ENCODE measurements around the gene RMI2. TPM values are rescaled to one million over a fixed set of nuclear protein-coding genes. Genes with fewer than 3 reads are reported as not detected.
A peak's percentile ranks its signal among the peaks of the same experiment; 100 is the strongest.

RMI2 gene
- total RNA-seq, 1 experiment from 2014 or later = 45.2 TPM

DNA sequence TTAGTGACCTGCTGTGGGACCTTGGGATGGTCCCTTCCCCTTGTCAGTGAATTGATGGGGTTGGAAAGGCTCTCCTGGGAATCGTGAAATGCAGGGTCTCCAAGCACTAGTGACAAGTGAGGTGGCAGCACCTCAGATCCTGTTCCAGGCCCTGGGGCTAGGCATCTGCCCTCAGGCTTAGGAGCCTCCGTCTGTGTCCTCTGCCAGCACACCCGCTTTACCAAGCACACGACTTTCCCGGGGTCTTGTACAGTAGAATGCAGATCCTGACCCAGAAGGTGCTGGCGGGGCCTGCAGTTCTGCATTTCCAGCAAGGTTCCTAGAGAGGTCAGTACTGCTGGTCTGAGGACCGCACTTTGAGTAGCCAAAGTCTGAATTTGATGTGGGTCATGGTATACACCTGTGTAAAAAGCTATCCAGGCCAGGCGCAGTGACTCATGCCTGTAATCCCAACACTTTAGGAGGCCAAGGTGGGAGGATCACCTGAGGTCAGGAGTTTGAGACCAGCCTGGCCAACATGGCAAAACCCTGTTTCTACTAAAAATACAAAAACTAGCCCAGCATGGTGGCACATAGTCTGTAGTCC, 30.9 kb upstream of the RMI2 start:
- DNase-seq = no peak
- Histone ChIP-seq H3K4me2 (ENCODE audit: low read depth, low read length, poor library complexity, severe bottlenecking) (no peak overlapping the region), H4K20me1 (ENCODE audit: insufficient read depth, low read depth, low read length) (no peaks in the 10 kb centered on the region), H3K9ac (ENCODE audit: low read length) (no peak overlapping the region), H3K36me3 (ENCODE audit: insufficient read depth, low read length) (no peaks in the 10 kb centered on the region), H3K27me3 (ENCODE audit: low read length) (peaks cover 2% of the 10 kb centered on the region; the same call in 1 of the 2 replicates), H3K4me1 (ENCODE audit: low read length) (peaks cover 16% of the 10 kb centered on the region), H3K9me3 (ENCODE audit: low read length) (no peaks in the 10 kb centered on the region), H3K4me3 (ENCODE audit: low read length) (no peak overlapping the region), H2AFZ (ENCODE audit: low read length) (no peak overlapping the region), H3K79me2 (ENCODE audit: low read length) (no peaks in the 10 kb centered on the region), H3K9me2 (replicated peaks; ENCODE audit: insufficient read depth, low read length) (no peaks in the 10 kb centered on the region), H3K27ac (ENCODE audit: low read length) (no peak overlapping the region)

DNA sequence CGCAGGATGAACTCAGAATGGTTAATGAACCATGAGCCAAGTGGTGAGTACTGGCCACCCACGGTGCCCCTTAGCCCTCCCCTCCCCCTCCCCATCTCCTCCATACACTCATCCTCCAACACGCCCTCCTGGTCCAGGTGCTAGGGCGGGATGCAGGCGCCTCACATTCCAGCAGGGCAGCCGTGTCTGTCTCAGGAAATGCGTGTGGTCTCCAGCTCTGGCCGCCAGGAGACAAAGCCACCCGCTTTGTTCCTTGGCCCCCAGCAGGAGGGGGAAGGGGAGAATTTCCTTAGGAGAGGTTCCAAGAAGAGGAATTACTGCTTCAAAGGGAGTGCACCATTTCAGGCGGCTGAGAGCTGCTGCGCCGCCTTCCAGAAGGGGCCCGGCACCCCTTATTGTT, 29.7 kb upstream of the RMI2 start:
- Histone ChIP-seq H3K79me2 (ENCODE audit: low read length) (no peaks in the 10 kb centered on the region), H3K4me3 (ENCODE audit: low read length) (no peak overlapping the region), H3K27me3 (ENCODE audit: low read length) (no peaks in the 10 kb centered on the region), H3K4me1 (ENCODE audit: low read length) (peaks cover 20% of the 10 kb centered on the region), H3K9ac (ENCODE audit: low read length) (no peak overlapping the region), H3K27ac (ENCODE audit: low read length) (no peak overlapping the region), H2AFZ (ENCODE audit: low read length) (no peak overlapping the region), H3K36me3 (ENCODE audit: insufficient read depth, low read length) (no peaks in the 10 kb centered on the region), H3K9me2 (replicated peaks; ENCODE audit: insufficient read depth, low read length) (no peaks in the 10 kb centered on the region), H3K9me3 (ENCODE audit: low read length) (no peaks in the 10 kb centered on the region), H3K4me2 (ENCODE audit: low read depth, low read length, poor library complexity, severe bottlenecking) (no peak overlapping the region), H4K20me1 (ENCODE audit: insufficient read depth, low read depth, low read length) (no peaks in the 10 kb centered on the region)
- no peak for DNase-seq

DNA sequence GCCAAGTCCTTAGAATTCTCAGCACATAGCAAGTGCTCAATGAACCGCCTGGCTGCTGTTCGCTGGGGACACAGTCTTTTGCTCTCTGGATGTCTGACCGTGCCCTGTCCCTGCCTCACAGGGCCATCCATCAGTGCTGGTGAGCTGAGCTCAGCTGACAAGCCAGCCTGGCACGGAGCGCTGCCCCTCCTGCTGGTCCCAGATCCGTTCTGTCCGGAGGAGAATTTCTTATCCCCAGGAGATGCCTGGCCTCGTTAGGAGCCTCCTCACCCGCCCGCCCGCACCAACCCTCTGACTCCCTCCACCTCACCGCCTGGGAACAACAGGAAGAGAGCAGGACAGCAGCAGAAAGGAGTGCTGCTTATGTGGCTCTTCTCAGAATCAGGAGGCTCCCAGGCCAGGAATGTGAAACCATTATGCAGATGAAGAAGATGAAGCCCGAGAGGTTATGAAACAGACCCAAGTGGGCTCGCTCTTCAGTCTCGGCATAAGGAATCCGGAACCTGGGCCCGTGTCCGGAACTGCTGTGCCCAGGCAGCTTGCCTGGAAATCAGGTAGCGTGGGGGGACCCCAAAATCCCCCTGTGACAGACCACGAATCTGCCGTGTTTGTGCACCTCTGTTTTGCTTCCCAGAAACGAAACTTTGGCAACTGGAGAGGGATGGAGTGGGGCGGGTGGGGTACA, 28.8 kb upstream of the RMI2 start:
- no peak for DNase-seq

DNA sequence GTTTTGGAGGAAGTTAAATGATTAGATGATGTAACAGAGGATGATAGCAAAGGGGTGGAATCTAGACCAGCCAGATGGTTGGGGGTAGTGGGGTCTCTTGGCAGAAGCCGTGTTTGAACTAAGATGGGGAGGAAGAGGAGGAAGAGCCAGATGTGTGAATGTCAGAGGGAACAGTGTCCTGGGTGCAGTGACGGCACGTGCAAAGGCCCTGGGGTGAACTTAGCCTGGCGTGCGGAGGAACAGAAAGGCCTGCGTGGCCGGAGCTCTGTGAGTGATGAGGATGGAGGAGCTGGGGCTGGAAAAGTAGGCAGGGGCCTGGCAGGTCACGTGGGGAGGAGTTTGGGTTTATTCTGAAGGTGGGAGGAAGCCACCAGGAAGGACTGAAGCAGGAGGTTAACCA, 26.4 kb upstream of the RMI2 start:
- Histone ChIP-seq H3K4me3 (ENCODE audit: low read length) (no peak overlapping the region), H3K36me3 (ENCODE audit: insufficient read depth, low read length) (no peaks in the 10 kb centered on the region), H3K4me1 (ENCODE audit: low read length) (peaks cover 13% of the 10 kb centered on the region), H3K9me3 (ENCODE audit: low read length) (no peaks in the 10 kb centered on the region), H4K20me1 (ENCODE audit: insufficient read depth, low read depth, low read length) (no peaks in the 10 kb centered on the region), H3K27me3 (ENCODE audit: low read length) (no peaks in the 10 kb centered on the region), H3K9ac (ENCODE audit: low read length) (no peak overlapping the region), H3K27ac (ENCODE audit: low read length) (no peak overlapping the region), H3K4me2 (ENCODE audit: low read depth, low read length, poor library complexity, severe bottlenecking) (no peak overlapping the region), H3K79me2 (ENCODE audit: low read length) (no peaks in the 10 kb centered on the region), H2AFZ (ENCODE audit: low read length) (no peak overlapping the region), H3K9me2 (replicated peaks; ENCODE audit: insufficient read depth, low read length) (no peaks in the 10 kb centered on the region)
- DNase-seq = no peak

More for the DNA sequence above, 28.8 kb upstream of the RMI2 start:
- Histone ChIP-seq H2AFZ (ENCODE audit: low read length) (no peak overlapping the region), H3K4me3 (ENCODE audit: low read length) (no peak overlapping the region), H3K9ac (ENCODE audit: low read length) (no peak overlapping the region), H3K36me3 (ENCODE audit: insufficient read depth, low read length) (no peaks in the 10 kb centered on the region), H4K20me1 (ENCODE audit: insufficient read depth, low read depth, low read length) (no peaks in the 10 kb centered on the region), H3K4me2 (ENCODE audit: low read depth, low read length, poor library complexity, severe bottlenecking) (no peak overlapping the region), H3K79me2 (ENCODE audit: low read length) (no peaks in the 10 kb centered on the region), H3K9me2 (replicated peaks; ENCODE audit: insufficient read depth, low read length) (no peaks in the 10 kb centered on the region), H3K9me3 (ENCODE audit: low read length) (no peaks in the 10 kb centered on the region), H3K27ac (ENCODE audit: low read length) (no peak overlapping the region), H3K4me1 (ENCODE audit: low read length) (peaks cover 17% of the 10 kb centered on the region), H3K27me3 (ENCODE audit: low read length) (no peaks in the 10 kb centered on the region)

DNA sequence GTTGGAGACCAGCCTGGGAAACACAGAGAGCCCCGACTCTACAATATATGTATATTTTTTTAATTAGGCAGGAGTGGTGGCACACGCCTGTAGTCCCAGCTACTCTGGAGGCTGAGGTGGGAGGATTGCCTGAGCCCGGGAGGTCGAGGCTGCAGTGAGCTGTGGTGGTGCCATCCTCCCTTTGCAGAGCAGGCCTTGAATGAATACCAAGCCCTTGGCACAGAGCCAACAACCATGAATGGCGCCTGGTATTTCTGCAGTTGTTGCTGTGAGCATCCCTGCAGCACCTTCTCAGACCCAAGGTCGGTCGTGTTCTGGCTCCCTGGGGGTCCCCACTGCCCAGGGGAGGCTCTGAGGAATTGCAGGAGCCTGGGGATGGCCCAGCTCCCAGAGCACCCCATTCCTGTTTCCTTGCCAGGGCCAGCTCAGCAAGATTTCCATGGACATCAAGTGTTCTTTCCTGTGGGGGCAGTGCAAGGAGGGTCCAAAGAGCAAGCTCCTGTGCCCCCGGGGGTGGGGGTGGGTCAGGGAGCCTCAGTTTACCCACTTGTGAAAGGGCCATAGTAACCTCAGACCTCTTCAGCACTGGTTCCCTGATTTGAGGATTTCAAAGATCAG, 25.6 kb upstream of the RMI2 start:
- H3K9me3 ChIP-seq (ENCODE audit: low read length) = no peaks in the 10 kb centered on the region
- no peak overlapping the region for H3K27ac ChIP-seq (ENCODE audit: low read length)
- no peak overlapping the region for H3K9ac ChIP-seq (ENCODE audit: low read length)
- no peaks in the 10 kb centered on the region for H3K27me3 ChIP-seq (ENCODE audit: low read length)
- peak; percentile 73 for DNase-seq
- H3K4me2 ChIP-seq (ENCODE audit: low read depth, low read length, poor library complexity, severe bottlenecking) = no peak overlapping the region
- H3K79me2 ChIP-seq (ENCODE audit: low read length) = no peaks in the 10 kb centered on the region
- no peaks in the 10 kb centered on the region for H3K9me2 ChIP-seq (replicated peaks; ENCODE audit: insufficient read depth, low read length)
- H3K4me1 ChIP-seq (ENCODE audit: low read length) = peaks cover 13% of the 10 kb centered on the region
- H4K20me1 ChIP-seq (ENCODE audit: insufficient read depth, low read depth, low read length) = no peaks in the 10 kb centered on the region
- no peak overlapping the region for H2AFZ ChIP-seq (ENCODE audit: low read length)
- no peaks in the 10 kb centered on the region for H3K36me3 ChIP-seq (ENCODE audit: insufficient read depth, low read length)
- H3K4me3 ChIP-seq (ENCODE audit: low read length) = no peak overlapping the region

DNA sequence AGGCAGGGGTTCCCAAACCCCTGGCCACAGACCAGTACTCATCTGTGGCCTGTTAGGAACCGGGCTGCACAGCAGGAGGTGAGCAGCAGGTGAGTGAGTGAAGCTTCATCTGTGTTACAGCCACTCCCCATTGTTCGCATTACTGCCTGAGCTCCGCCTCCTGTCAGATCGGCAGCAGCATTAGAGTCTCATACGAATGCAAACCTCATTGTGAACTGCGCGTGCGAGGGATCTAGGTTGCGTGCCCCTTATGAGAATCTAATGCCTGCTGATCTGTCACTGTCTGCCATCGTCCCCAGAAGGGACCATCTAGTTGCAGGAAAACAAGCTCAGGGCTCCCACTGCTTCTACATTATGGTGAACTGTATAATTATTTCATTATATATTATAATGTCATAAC, 25.1 kb upstream of the RMI2 start:
- H3K4me2 ChIP-seq (ENCODE audit: low read depth, low read length, poor library complexity, severe bottlenecking) = no peak overlapping the region

DNA sequence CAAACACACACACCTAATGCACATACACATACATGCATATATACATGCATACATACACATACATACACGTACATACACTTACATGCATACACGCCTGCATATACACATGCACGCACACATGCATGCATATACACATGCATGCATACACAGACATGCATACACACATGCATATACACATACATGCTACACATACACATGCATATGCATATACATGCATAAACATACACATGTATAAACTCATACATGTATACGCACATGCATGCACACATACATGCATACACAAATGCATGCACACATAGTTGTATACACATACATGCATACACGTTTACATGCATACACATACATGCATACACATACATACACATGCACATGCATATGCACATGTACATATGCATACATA, 23.6 kb upstream of the RMI2 start:
- H3K4me3 ChIP-seq (ENCODE audit: low read length) = no peak overlapping the region
- H4K20me1 ChIP-seq (ENCODE audit: insufficient read depth, low read depth, low read length) = no peaks in the 10 kb centered on the region
- no peaks in the 10 kb centered on the region for H3K27me3 ChIP-seq (ENCODE audit: low read length)
- H3K9me3 ChIP-seq (ENCODE audit: low read length) = no peaks in the 10 kb centered on the region
- no peak for DNase-seq
- no peaks in the 10 kb centered on the region for H3K9me2 ChIP-seq (replicated peaks; ENCODE audit: insufficient read depth, low read length)
- H3K9ac ChIP-seq (ENCODE audit: low read length) = no peak overlapping the region
- H3K27ac ChIP-seq (ENCODE audit: low read length) = no peak overlapping the region
- H3K4me2 ChIP-seq (ENCODE audit: low read depth, low read length, poor library complexity, severe bottlenecking) = no peak overlapping the region
- no peaks in the 10 kb centered on the region for H3K36me3 ChIP-seq (ENCODE audit: insufficient read depth, low read length)
- peaks cover 24% of the 10 kb centered on the region for H3K4me1 ChIP-seq (ENCODE audit: low read length)
- H2AFZ ChIP-seq (ENCODE audit: low read length) = no peak overlapping the region
- H3K79me2 ChIP-seq (ENCODE audit: low read length) = no peaks in the 10 kb centered on the region

More for the DNA sequence above, 25.1 kb upstream of the RMI2 start:
- no peak overlapping the region for H3K9ac ChIP-seq (ENCODE audit: low read length)
- no peaks in the 10 kb centered on the region for H3K27me3 ChIP-seq (ENCODE audit: low read length)
- DNase-seq = peak; percentile 69
- H3K9me2 ChIP-seq (replicated peaks; ENCODE audit: insufficient read depth, low read length) = no peaks in the 10 kb centered on the region
- no peaks in the 10 kb centered on the region for H4K20me1 ChIP-seq (ENCODE audit: insufficient read depth, low read depth, low read length)
- H3K4me3 ChIP-seq (ENCODE audit: low read length) = no peak overlapping the region
- no peaks in the 10 kb centered on the region for H3K36me3 ChIP-seq (ENCODE audit: insufficient read depth, low read length)
- no peak overlapping the region for H2AFZ ChIP-seq (ENCODE audit: low read length)
- H3K27ac ChIP-seq (ENCODE audit: low read length) = no peak overlapping the region
- H3K9me3 ChIP-seq (ENCODE audit: low read length) = no peaks in the 10 kb centered on the region
- peaks cover 13% of the 10 kb centered on the region for H3K4me1 ChIP-seq (ENCODE audit: low read length)
- H3K79me2 ChIP-seq (ENCODE audit: low read length) = no peaks in the 10 kb centered on the region

DNA sequence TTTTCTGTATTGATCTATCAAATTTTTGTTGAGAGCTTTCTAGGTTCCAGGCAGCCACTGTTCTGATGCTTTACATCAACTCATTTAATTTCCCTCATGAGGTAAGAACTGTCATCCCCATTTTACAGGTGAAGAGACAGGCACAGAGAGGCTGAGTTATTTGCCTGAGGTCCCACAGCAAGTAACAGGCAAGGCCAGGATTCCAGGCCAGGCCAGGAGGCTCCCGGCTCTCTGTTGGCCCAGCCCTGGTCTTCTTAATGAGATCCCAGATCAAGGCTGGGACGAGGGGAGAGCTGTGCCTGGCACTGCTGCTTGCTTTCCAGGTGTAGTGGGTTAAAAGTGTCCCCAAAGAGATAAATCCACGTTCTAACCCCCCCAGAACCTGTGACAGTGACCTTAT, 22.4 kb upstream of the RMI2 start:
- Histone ChIP-seq H2AFZ (ENCODE audit: low read length) (no peak overlapping the region), H3K27ac (ENCODE audit: low read length) (no peak overlapping the region), H3K4me1 (ENCODE audit: low read length) (peaks cover 26% of the 10 kb centered on the region), H3K4me2 (ENCODE audit: low read depth, low read length, poor library complexity, severe bottlenecking) (no peak overlapping the region), H4K20me1 (ENCODE audit: insufficient read depth, low read depth, low read length) (no peaks in the 10 kb centered on the region), H3K4me3 (ENCODE audit: low read length) (no peak overlapping the region), H3K79me2 (ENCODE audit: low read length) (no peaks in the 10 kb centered on the region), H3K36me3 (ENCODE audit: insufficient read depth, low read length) (no peaks in the 10 kb centered on the region), H3K27me3 (ENCODE audit: low read length) (no peaks in the 10 kb centered on the region), H3K9ac (ENCODE audit: low read length) (no peak overlapping the region), H3K9me3 (ENCODE audit: low read length) (no peaks in the 10 kb centered on the region), H3K9me2 (replicated peaks; ENCODE audit: insufficient read depth, low read length) (no peaks in the 10 kb centered on the region)
- DNase-seq = no peak
